Hematopoietic multipotent progenitor cell treated with erythropoietin and hydrocortisone succinate and interleukin-3 and kit ligand, for 4 days (in vitro differentiated cells): ENCODE data around the gene SLC16A6.
"Not testable (repeated sequence)": the region's sequence is repeated elsewhere in the genome, so short reads cannot be mapped to it uniquely, and the experiment has no call there.

Experiments
- DNase-seq: peaks from one replicate; pipeline ENCODE4 v3.0.0-alpha.2; 2015

Gene SLC16A6

GRCh38 chr17:68310152-68310551 is 19.2 kb upstream of the SLC16A6 start:
- no peak for DNase-seq

- not testable (repeated sequence) for DNase-seq
These were observed 18.2 kb upstream of the SLC16A6 start for GRCh38 chr17:68309066-68309670.

GRCh38 chr17:68308486-68308885 is 17.6 kb upstream of the SLC16A6 start:
- DNase-seq, result not testable (repeated sequence)

- DNase-seq, result no peak
These were observed 16.5 kb upstream of the SLC16A6 start for GRCh38 chr17:68307443-68307842.

GRCh38 chr17:68306819-68307218 is 15.9 kb upstream of the SLC16A6 start:
- no peak for DNase-seq

- no peak for DNase-seq
These were observed 14.2 kb upstream of the SLC16A6 start for GRCh38 chr17:68305142-68305541.

- no peak for DNase-seq
These were observed 13.8 kb upstream of the SLC16A6 start for GRCh38 chr17:68304706-68305105.

- DNase-seq, result no peak
These were observed 11.7 kb upstream of the SLC16A6 start for GRCh38 chr17:68302666-68303065.

GRCh38 chr17:68302066-68302564 is 11.2 kb upstream of the SLC16A6 start:
- DNase-seq, result no peak

GRCh38 chr17:68301438-68301959 is 10.6 kb upstream of the SLC16A6 start:
- no peak for DNase-seq

- DNase-seq, result no peak
These were observed 8.9 kb upstream of the SLC16A6 start for GRCh38 chr17:68299817-68300216.

- peak; percentile 18 for DNase-seq
These were observed 7.7 kb upstream of the SLC16A6 start for GRCh38 chr17:68298601-68299000.

- peak; percentile 38 for DNase-seq
These were observed 6.3 kb upstream of the SLC16A6 start for GRCh38 chr17:68297195-68297594.

GRCh38 chr17:68296217-68297191 is 5.6 kb upstream of the SLC16A6 start:
- DNase-seq, result peak; percentile 54

- no peak for DNase-seq
These were observed 4.2 kb upstream of the SLC16A6 start for GRCh38 chr17:68295086-68295485.

- DNase-seq, result no peak
These were observed 3.7 kb upstream of the SLC16A6 start for GRCh38 chr17:68294617-68295016.

GRCh38 chr17:68294196-68294555 is 3.2 kb upstream of the SLC16A6 start:
- DNase-seq, result no peak

- DNase-seq, result no peak
These were observed 2.7 kb upstream of the SLC16A6 start for GRCh38 chr17:68293490-68294195.

- no peak for DNase-seq
These were observed 1.7 kb upstream of the SLC16A6 start for GRCh38 chr17:68292689-68293040.

GRCh38 chr17:68291836-68292688 is 1.1 kb upstream of the SLC16A6 start:
- peak; percentile 91 for DNase-seq

- peak; percentile 36 for DNase-seq
These were observed 516 bp downstream of the SLC16A6 start for GRCh38 chr17:68290268-68290954.

GRCh38 chr17:68289936-68290267 is 1.0 kb downstream of the SLC16A6 start:
- DNase-seq, result no peak
